ENCODE data around the gene YARS1.

- no peak for TF ChIP-seq POLR2A (IDR thresholded peaks at IDR 0.05)
- TF ChIP-seq CTCF (IDR thresholded peaks at IDR 0.05): no peak
These were observed 76.1 kb downstream of the YARS1 start for GRCh38 chr1:32741059-32741412.

Measured in breast epithelium (tissue), 3 donors.